Activated CD8-positive, alpha-beta memory T cell treated with anti-CD3 and anti-CD28 coated beads, Interleukin-2, amount 10 ng/mL, durations not matched to agents 7 days and 5 days (primary cell): Measurements from ENCODE around the gene SLX1A. TPM values are rescaled to one million over a fixed set of nuclear protein-coding genes. Genes with fewer than 3 reads are reported as not detected.
A peak's percentile ranks its signal among the peaks of the same experiment; 100 is the strongest.
"Not testable (repeated sequence)": the region's sequence is repeated elsewhere in the genome, so short reads cannot be mapped to it uniquely, and the experiment has no call there.

Experiments
- ATAC-seq: fragments of 150-1000 bp; cut with Tn5 transposase; one replicate; pipeline ENCODE4 v1.10.0; 2021; ENCODE audit warnings: moderate library complexity
- CTCF ChIA-PET: fragments of 350-600 bp; sonication (Branson Sonifier 250); formaldehyde crosslinking; loops from one replicate; lab custom pipeline; 2021; ENCODE audit warnings: antibody characterized with exemption; lab: Charles Lee
- DNase-seq: peaks from one replicate; pipeline ENCODE4 v3.0.0-alpha.2; 2020
- H3K27ac Mint-ChIP-seq: one replicate; pipeline ENCODE4 v1.8.0; 2021; ENCODE audit warnings: mild to moderate bottlenecking, mixed read lengths
- H3K27me3 Mint-ChIP-seq: one replicate; pipeline ENCODE4 v1.8.0; 2021; ENCODE audit warnings: mixed read lengths
- H3K36me3 Mint-ChIP-seq: one replicate; pipeline ENCODE4 v1.8.0; 2021; ENCODE audit warnings: mild to moderate bottlenecking, mixed read lengths
- H3K4me1 Mint-ChIP-seq: one replicate; pipeline ENCODE4 v1.8.0; 2021; ENCODE audit warnings: mixed read lengths
- H3K4me3 Mint-ChIP-seq: one replicate; pipeline ENCODE4 v1.8.0; 2021; ENCODE audit warnings: mild to moderate bottlenecking, moderate library complexity, mixed read lengths
- H3K9me3 Mint-ChIP-seq: one replicate; pipeline ENCODE4 v1.8.0; 2022; ENCODE audit warnings: low read depth, mixed read lengths
- total RNA-seq, 2 experiments: library from RNA; stranded (reverse); gene quantifications; one replicate each; pipeline ENCODE4 v1.2.3, GENCODE V29; 2021

The SLX1A gene
- total RNA-seq, 2 experiments from 2014 or later = 109 to 121 TPM

DNA sequence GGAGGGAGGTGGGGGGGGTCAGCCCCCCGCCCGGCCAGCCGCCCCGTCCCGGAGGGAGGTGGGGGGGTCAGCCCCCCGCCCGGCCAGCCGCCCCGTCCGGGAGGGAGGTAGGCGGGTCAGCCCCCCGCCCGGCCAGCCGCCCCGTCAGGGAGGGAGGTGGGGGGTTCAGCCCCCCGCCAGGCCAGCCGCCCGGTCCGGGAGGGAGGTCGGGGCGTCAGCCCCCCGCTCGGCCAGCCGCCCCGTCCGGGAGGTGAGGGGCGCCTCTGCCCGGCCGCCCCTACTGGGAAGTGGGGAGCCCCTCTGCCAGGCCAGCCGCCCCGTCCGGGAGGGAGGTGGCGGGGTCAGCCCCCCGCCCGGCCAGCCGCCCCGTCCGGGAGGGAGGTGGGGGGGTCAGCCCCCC, 24.3 kb upstream of the SLX1A start:
- H3K27me3 Mint-ChIP-seq, H3K27ac Mint-ChIP-seq, H3K4me3 Mint-ChIP-seq, ATAC-seq, CTCF ChIA-PET, H3K9me3 Mint-ChIP-seq, DNase-seq, H3K36me3 Mint-ChIP-seq: not testable (repeated sequence)
- peaks cover 28% of the 10 kb centered on the region for H3K4me1 Mint-ChIP-seq

DNA sequence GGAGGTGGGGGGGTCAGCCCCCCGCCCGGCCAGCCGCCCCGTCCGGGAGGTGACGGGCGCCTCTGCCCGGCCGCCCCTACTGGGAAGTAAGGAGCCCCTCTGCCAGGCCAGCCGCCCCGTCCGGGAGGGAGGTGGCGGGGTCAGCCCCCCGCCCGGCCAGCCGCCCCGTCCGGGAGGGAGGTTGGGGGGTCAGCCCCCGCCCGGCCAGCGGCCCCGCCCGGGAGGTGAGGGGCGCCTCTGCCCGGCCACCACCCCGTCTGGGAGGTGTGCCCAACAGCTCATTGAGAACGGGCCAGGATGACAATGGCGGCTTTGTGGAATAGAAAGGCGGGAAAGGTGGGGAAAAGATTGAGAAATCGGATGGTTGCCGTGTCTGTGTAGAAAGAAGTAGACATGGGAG, 23.5 kb upstream of the SLX1A start:
- H3K36me3 Mint-ChIP-seq, H3K27me3 Mint-ChIP-seq, H3K4me3 Mint-ChIP-seq, H3K9me3 Mint-ChIP-seq, H3K27ac Mint-ChIP-seq, CTCF ChIA-PET, DNase-seq, ATAC-seq: not testable (repeated sequence)
- peaks cover 20% of the 10 kb centered on the region for H3K4me1 Mint-ChIP-seq

DNA sequence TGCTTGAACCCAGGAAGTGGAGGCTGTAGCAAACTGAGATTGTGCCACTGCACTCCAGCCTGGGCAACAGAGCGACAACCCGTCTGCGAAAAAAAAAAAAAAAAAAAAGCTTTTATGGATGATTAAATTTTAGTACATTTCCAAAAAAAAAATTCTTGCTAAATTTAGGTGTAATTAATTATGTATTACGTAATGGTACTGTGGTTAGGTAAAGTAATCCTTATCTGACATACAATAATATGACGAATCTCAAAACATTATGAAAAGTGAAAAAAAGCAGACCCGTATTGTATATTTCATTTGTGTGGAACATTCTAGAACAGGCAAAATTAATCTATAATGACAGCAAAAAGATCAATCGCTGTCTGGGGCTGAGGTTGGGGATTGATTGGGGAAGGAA, 20.6 kb upstream of the SLX1A start:
- H3K27me3 Mint-ChIP-seq = no peaks in the 10 kb centered on the region
- no peak overlapping the region for H3K4me3 Mint-ChIP-seq
- H3K4me1 Mint-ChIP-seq = no peaks in the 10 kb centered on the region
- no peaks in the 10 kb centered on the region for H3K9me3 Mint-ChIP-seq
- H3K36me3 Mint-ChIP-seq = no peaks in the 10 kb centered on the region
- CTCF ChIA-PET = interaction anchor here (0.6 to 2.2 kb wide), 2 partner anchors 30 to 207 kb away, joined by 4 to 7 read pairs; no protein-coding TSS in a partner anchor
- DNase-seq = no peak
- no peak for ATAC-seq
- H3K27ac Mint-ChIP-seq = no peak overlapping the region

DNA sequence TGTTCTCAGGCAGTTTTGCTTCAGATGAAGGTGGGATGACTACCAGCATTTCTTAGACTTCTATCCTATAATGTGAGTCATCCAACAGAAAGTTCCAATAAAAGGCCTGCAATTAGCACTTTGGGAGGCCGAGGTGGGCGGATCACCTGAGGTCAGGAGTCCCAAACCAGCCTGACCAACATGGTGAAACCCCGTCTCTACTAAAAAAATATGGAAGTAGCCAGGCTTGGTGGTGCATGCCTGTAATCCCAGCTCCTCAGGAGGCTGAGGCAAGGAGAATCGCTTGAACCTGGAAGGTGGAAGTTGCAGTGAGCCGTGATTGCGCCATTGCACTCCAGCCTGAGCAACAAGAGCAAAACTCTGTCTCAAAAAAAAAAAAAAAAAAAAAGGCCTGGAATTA, 16.8 kb upstream of the SLX1A start:
- H3K27me3 Mint-ChIP-seq, H3K4me3 Mint-ChIP-seq, H3K36me3 Mint-ChIP-seq, H3K27ac Mint-ChIP-seq, DNase-seq, CTCF ChIA-PET, H3K9me3 Mint-ChIP-seq, H3K4me1 Mint-ChIP-seq, ATAC-seq: not testable (repeated sequence)

DNA sequence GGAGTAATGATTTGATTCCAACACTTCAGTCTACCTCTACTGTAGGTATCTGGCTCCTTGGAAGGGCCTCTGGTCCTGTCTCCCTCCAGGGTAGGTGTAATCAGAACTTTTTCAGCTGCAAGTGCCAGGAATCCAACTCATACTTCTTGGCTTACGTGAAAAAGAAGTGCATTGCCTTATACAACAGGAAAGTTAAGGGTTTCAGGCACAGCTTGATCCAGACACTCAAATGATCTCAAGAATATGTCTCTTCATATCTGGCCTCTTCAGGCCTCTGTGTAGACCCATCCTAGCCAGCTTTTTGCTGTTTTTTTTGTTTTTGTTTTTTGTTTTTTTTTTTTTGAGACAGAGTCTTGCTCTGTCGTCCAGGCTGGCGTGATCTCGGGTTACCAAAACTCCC, 14.5 kb upstream of the SLX1A start:
- DNase-seq (no peak), ATAC-seq (no peak)
- no peak overlapping the region for H3K4me3 Mint-ChIP-seq
- no peak overlapping the region for H3K27ac Mint-ChIP-seq
- no peaks in the 10 kb centered on the region for H3K9me3 Mint-ChIP-seq
- H3K4me1 Mint-ChIP-seq = peaks cover 14% of the 10 kb centered on the region
- H3K36me3 Mint-ChIP-seq = peaks cover 4% of the 10 kb centered on the region
- CTCF ChIA-PET = interaction anchor here (0.7 to 1.4 kb wide), 3 partner anchors 36 to 48 kb away, joined by 3 to 5 read pairs (median 3); no protein-coding TSS in a partner anchor
- no peaks in the 10 kb centered on the region for H3K27me3 Mint-ChIP-seq

DNA sequence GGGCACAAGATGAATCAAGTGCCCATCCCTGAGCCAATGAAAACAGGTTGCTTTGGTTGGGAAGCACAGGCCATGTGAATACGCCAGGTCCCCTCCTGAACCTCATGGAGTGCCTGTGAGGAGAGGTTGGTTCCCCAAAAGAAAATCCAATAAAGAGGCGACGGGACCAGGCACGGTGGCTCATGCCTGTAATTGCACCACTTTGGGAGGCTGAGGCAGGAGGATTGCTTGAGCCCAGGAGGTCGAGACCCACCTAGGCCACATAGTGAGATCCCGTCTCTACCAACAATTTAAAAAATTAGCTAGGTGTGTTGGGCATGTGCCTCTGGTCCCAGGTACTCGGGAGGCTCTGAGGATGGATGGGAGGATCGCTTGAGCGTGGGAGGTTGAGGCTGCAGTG, 13.7 kb upstream of the SLX1A start:
- H3K27ac Mint-ChIP-seq = no peak overlapping the region
- H3K36me3 Mint-ChIP-seq = peaks cover 11% of the 10 kb centered on the region
- H3K9me3 Mint-ChIP-seq = no peaks in the 10 kb centered on the region
- DNase-seq = no peak
- CTCF ChIA-PET = interaction anchor here (1.0 to 1.4 kb wide), 4 partner anchors 37 to 68 kb away, joined by 3 to 5 read pairs (median 4); no protein-coding TSS in a partner anchor
- peaks cover 14% of the 10 kb centered on the region for H3K4me1 Mint-ChIP-seq
- H3K4me3 Mint-ChIP-seq = no peak overlapping the region
- H3K27me3 Mint-ChIP-seq = no peaks in the 10 kb centered on the region
- ATAC-seq = no peak

DNA sequence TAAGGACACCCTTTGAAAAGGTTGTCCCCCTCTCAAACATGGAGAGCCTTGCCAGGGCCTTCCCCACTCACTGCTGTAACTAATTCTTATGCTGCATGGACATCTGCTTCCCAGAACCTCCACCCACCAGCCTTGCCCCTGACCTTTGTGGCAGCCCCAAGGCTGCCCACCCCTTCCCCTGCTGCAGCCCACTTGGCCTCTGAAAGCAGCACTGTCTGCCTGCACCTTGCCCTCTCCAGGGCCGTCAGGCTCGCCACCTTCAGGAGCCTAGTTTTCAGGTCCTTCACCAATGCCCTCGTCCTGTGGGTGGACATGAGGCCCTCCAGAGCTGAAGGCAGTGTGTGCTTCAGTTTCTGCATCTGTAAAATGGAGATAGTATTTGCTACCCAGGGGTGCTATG, 12.9 kb upstream of the SLX1A start:
- no peak overlapping the region for H3K27ac Mint-ChIP-seq
- no peak for ATAC-seq
- CTCF ChIA-PET = interaction anchor here (1.0 to 1.6 kb wide), 3 partner anchors 38 to 69 kb away, joined by 3 to 7 read pairs (median 5); no protein-coding TSS in a partner anchor
- H3K36me3 Mint-ChIP-seq = peaks cover 19% of the 10 kb centered on the region
- H3K9me3 Mint-ChIP-seq = no peaks in the 10 kb centered on the region
- no peaks in the 10 kb centered on the region for H3K27me3 Mint-ChIP-seq
- H3K4me1 Mint-ChIP-seq = peaks cover 14% of the 10 kb centered on the region
- DNase-seq = no peak
- H3K4me3 Mint-ChIP-seq = no peak overlapping the region

DNA sequence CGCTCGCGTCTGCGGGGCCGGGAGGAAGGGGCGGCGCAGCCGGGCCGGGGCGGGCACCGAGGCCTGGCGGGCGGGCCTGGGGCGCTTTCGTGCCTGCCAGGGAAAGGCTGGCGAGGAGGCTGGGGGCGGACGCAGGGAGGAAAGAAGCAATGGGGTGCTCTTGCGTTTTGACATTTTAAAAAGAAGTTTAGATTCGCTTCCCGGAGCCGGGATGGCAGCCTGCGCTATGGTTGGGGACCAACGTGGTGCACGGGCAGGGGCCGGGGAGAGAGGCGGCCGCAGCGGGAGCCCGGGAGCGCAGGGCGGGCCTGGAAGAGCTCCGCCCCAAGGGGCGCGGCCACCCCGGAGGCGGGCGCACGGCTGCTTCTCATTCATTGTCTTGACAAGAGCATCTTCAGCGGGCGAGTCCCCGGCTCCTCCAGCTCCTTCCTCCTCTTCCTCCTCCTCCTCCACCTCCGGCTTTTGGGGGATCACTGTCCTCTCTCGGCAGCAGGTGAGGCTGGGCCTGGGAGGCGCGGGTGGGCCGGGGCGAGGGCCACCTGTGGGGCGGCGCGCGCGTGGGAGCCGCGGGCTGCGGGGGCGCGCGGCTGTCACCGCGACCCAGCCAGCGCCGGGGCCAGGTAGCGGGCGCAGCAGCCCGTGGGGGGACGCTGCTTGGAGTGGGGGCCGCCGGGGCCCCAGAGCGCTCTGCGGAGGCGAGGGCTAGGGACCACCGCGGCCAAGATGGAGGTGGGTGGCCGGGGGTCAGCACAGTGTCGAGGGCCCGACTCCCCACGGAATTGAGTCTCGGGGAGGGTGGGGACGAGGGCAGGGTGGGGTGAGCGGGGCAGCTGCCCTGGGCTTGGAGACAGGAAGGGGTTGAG, 10.2 kb upstream of the SLX1A start, which contains the start of gene CORO1A:
Gene CORO1A, plus strand, starts transcription at position 370 of the 863 bp plus-strand sequence. CDS start 1,608 bp downstream, outside the sequence.
- peak within 1 kb of the TSS; percentile 100 for H3K4me3 Mint-ChIP-seq
- no peaks in the 10 kb centered on the region for H3K27me3 Mint-ChIP-seq
- peak; percentile 59 for ATAC-seq
- CTCF ChIA-PET = interaction anchor here (0.7 to 2.2 kb wide), 6 partner anchors 41 to 226 kb away, joined by 3 to 15 read pairs (median 4); partner anchors contain the start of genes ALDOA and TBX6
- H3K27ac Mint-ChIP-seq = peak within 1 kb of the TSS; percentile 100
- DNase-seq = peak; percentile 93
- H3K36me3 Mint-ChIP-seq = peaks cover 43% of the 10 kb centered on the region
- peaks cover 30% of the 10 kb centered on the region for H3K4me1 Mint-ChIP-seq
- H3K9me3 Mint-ChIP-seq = no peaks in the 10 kb centered on the region

DNA sequence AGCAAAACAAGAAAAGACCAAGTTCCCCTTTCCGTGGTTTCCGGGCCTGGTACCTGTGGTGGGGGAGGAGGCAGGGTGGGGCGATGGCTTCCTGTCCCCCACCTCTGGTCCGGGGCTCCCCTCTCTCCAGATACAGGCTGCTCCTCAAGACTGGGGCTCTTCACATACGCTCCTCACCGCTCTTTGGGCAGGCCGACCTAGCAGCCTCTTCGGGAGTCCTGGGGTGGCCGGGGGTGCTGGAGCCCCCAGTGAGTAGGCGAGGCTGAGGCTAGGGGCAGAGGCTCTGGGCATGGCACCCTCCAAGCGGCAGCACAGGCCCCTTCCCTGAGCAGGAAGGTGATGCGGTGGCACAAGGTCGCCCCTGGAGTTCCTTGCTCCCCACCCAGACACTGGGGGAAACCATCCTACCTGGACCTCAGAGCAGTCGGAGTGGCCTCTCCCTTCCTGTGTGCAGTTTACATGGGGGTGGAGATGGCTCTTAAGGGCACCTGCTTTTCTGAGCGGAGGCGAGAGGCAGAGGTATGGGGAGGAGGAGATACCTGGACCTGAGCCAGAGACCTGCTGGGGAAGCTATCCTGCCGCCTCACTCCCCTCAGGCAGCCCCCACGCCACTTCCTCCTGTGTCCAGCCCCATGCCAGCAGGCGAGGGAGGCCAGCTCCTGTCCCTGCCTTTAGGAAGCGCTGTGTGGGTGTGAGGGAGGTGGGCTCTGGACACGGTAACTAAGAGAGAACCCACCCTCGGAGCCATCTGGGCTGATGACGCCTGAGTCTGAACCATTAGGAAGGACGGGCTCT, 9.4 kb upstream of the SLX1A start:
- peak; percentile 95 for DNase-seq
- peak overlapping the region; percentile 100 for H3K4me3 Mint-ChIP-seq
- ATAC-seq = peak; percentile 2
- no peaks in the 10 kb centered on the region for H3K27me3 Mint-ChIP-seq
- peaks cover 43% of the 10 kb centered on the region for H3K36me3 Mint-ChIP-seq
- H3K4me1 Mint-ChIP-seq = peaks cover 30% of the 10 kb centered on the region
- no peaks in the 10 kb centered on the region for H3K9me3 Mint-ChIP-seq
- CTCF ChIA-PET = interaction anchor here (1.1 to 3.6 kb wide), 4 partner anchors 42 to 225 kb away, joined by 4 to 35 read pairs (median 14); partner anchors contain the start of gene TBX6
- peak overlapping the region; percentile 100 for H3K27ac Mint-ChIP-seq

DNA sequence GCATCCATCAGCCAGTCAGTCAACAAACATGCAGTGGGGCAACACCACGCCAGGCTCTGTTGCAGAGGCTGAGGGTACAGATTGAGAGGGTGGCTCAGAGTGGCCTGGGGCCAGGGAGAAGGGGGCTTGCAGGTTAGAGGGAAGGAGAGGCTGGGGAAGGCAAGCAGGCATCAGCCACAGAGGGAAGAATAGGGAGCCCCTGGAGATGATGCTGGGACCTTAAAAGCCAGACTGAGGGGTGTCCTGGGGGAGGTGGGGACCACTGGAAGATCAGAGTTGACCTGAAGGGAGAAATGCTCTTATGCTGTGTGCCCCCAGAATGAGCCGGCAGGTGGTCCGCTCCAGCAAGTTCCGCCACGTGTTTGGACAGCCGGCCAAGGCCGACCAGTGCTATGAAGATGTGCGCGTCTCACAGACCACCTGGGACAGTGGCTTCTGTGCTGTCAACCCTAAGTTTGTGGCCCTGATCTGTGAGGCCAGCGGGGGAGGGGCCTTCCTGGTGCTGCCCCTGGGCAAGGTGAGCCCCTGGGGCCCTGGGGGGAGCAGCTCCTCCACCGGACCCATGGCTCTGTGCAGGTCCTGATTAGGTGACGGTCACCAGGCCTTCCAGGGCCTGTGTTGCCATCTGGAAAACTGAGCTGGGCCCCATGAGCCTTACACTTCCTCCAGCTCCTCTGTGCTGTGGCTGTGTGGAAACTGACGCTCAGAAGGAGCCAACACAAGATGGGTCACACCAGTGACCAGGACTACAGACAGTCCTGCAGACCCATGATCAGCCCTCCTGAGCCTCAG, 8.6 kb upstream of the SLX1A start:
- CTCF ChIA-PET = interaction anchor here (0.7 to 3.6 kb wide), 10 partner anchors 25 to 387 kb away, joined by 3 to 35 read pairs (median 4); partner anchors contain the start of genes ALDOA, GDPD3, SEPTIN1 and TBX6
- H3K27ac Mint-ChIP-seq = peak overlapping the region; percentile 100
- ATAC-seq = peak; percentile 10
- peak; percentile 75 for DNase-seq
- peak overlapping the region; percentile 100 for H3K4me3 Mint-ChIP-seq
- H3K27me3 Mint-ChIP-seq = no peaks in the 10 kb centered on the region
- peaks cover 43% of the 10 kb centered on the region for H3K36me3 Mint-ChIP-seq
- H3K4me1 Mint-ChIP-seq = peaks cover 30% of the 10 kb centered on the region
- H3K9me3 Mint-ChIP-seq = no peaks in the 10 kb centered on the region

DNA sequence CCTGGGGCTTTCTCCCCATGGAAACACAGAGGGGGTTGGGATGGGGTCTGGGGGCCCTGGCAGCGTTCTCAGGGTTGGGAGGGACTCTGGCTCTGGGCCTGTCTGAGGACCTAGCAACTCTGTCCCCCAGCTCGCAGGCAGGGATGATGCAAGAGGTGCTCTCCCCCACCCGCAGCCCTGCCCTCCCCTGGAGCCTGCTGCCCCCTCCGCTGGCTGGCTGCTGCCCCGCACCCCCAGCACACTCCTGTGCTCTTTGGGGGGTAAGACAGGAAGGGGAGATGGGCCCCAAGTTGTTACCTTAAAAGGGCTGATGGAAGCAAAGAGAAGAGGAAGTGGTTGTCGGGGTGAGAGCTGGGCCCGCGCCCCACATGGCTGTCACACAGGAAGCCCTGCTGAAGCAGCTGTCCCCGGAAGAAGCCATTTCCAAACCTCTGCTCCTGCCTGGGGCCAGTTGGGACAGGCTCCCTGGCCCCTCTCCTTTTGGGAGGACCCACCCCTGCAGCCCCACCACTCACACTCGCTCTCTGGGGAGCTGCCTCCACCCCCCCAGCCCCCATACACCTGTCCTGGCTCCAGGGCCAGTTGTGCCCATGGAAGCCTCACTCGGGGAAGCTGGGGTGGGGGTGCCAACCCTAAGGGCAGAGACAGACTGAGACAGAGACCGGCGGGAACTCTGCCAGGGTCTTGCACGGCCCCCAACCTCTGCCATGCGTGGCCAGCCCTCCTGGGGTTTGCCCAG, 7.8 kb upstream of the SLX1A start:
- peak; percentile 97 for DNase-seq
- peak overlapping the region; percentile 100 for H3K4me3 Mint-ChIP-seq
- CTCF ChIA-PET = interaction anchor here (0.7 to 3.6 kb wide), 12 partner anchors 26 to 386 kb away, joined by 3 to 35 read pairs (median 4); partner anchors contain the start of genes ALDOA, GDPD3, SEPTIN1 and TBC1D10B
- H3K9me3 Mint-ChIP-seq = no peaks in the 10 kb centered on the region
- H3K4me1 Mint-ChIP-seq = peaks cover 27% of the 10 kb centered on the region
- H3K36me3 Mint-ChIP-seq = peaks cover 43% of the 10 kb centered on the region
- H3K27ac Mint-ChIP-seq = peak overlapping the region; percentile 100
- ATAC-seq = peak; percentile 50
- no peaks in the 10 kb centered on the region for H3K27me3 Mint-ChIP-seq

DNA sequence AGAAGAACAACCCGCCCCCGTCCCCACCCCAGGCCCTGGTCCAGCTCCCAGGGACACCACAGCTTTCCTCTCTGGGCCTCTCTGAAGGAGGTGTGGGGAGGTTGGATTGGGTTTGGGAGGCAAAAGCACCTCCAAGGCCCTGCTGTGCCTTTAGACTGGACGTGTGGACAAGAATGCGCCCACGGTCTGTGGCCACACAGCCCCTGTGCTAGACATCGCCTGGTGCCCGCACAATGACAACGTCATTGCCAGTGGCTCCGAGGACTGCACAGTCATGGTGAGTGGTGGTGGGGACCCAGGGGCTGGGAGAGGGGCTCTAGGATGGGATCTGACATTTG, 7.3 kb upstream of the SLX1A start:
- H3K4me1 Mint-ChIP-seq = peaks cover 25% of the 10 kb centered on the region
- ATAC-seq (no peak), DNase-seq (no peak)
- no peaks in the 10 kb centered on the region for H3K9me3 Mint-ChIP-seq
- H3K4me3 Mint-ChIP-seq = peak overlapping the region; percentile 100
- CTCF ChIA-PET = interaction anchor here (1.0 to 3.6 kb wide), 9 partner anchors 26 to 223 kb away, joined by 3 to 35 read pairs (median 5); partner anchors contain the start of genes GDPD3, SEPTIN1, TBC1D10B and TBX6
- peak overlapping the region; percentile 100 for H3K27ac Mint-ChIP-seq
- H3K36me3 Mint-ChIP-seq = peaks cover 43% of the 10 kb centered on the region
- no peaks in the 10 kb centered on the region for H3K27me3 Mint-ChIP-seq
